Activated T-cell treated with anti-CD3 and anti-CD28 coated beads, Interleukin-2, amount 50 U/mL, for 24 hours (primary cell): ENCODE results near the gene JAZF1.

ENCODE experiments used
- DNase-seq: peaks from one replicate; pipeline ENCODE4 v3.0.0-alpha.2; 2020
- H3K27ac Mint-ChIP-seq: 2 replicates; pipeline ENCODE4 v1.8.0; 2020; ENCODE audit warnings: mild to moderate bottlenecking, mixed read lengths
- H3K27me3 Mint-ChIP-seq: 2 replicates; pipeline ENCODE4 v1.8.0; 2020; ENCODE audit warnings: mixed read lengths
- H3K36me3 Mint-ChIP-seq: 2 replicates; pipeline ENCODE4 v1.8.0; 2020; ENCODE audit warnings: low read depth, mixed read lengths
- H3K4me1 Mint-ChIP-seq: 2 replicates; pipeline ENCODE4 v1.8.0; 2020; ENCODE audit warnings: low read depth, mixed read lengths
- H3K4me3 Mint-ChIP-seq: 2 replicates; pipeline ENCODE4 v1.8.0; 2020; ENCODE audit warnings: mild to moderate bottlenecking, moderate library complexity, mixed read lengths
- H3K9me3 Mint-ChIP-seq: 2 replicates; pipeline ENCODE4 v1.8.0; 2020; ENCODE audit warnings: mixed read lengths

The JAZF1 gene

GRCh38 chr7:27963056-27963455 is 217.5 kb downstream of the JAZF1 start:
- H3K27ac Mint-ChIP-seq, result no peak overlapping the region
- H3K9me3 Mint-ChIP-seq, result no peaks in the 10 kb centered on the region
- no peak for DNase-seq
- H3K27me3 Mint-ChIP-seq, result no peaks in the 10 kb centered on the region
- H3K36me3 Mint-ChIP-seq, result no peaks in the 10 kb centered on the region
- peaks cover 6% of the 10 kb centered on the region for H3K4me1 Mint-ChIP-seq
- no peak overlapping the region for H3K4me3 Mint-ChIP-seq

- peaks cover 6% of the 10 kb centered on the region for H3K4me1 Mint-ChIP-seq
- H3K36me3 Mint-ChIP-seq, result no peaks in the 10 kb centered on the region
- DNase-seq, result no peak
- H3K4me3 Mint-ChIP-seq, result no peak overlapping the region
- no peaks in the 10 kb centered on the region for H3K9me3 Mint-ChIP-seq
- no peaks in the 10 kb centered on the region for H3K27me3 Mint-ChIP-seq
- H3K27ac Mint-ChIP-seq, result no peak overlapping the region
Observed at GRCh38 chr7:27962273-27962672, 218.3 kb downstream of the JAZF1 start.

- H3K4me3 Mint-ChIP-seq, result no peak overlapping the region
- no peaks in the 10 kb centered on the region for H3K36me3 Mint-ChIP-seq
- no peaks in the 10 kb centered on the region for H3K9me3 Mint-ChIP-seq
- H3K27me3 Mint-ChIP-seq, result no peaks in the 10 kb centered on the region
- no peak for DNase-seq
- no peak overlapping the region for H3K27ac Mint-ChIP-seq
- peaks cover 6% of the 10 kb centered on the region for H3K4me1 Mint-ChIP-seq
Observed at GRCh38 chr7:27961255-27961654, 219.3 kb downstream of the JAZF1 start.

- Mint-ChIP-seq H3K4me3 (no peak overlapping the region), H3K27me3 (no peaks in the 10 kb centered on the region)
Observed at GRCh38 chr7:27960415-27960814, 220.2 kb downstream of the JAZF1 start.

GRCh38 chr7:27958933-27959548 is 221.6 kb downstream of the JAZF1 start:
- Mint-ChIP-seq H3K4me1 (peaks cover 13% of the 10 kb centered on the region), H3K27me3 (no peaks in the 10 kb centered on the region), H3K4me3 (no peak overlapping the region), H3K9me3 (no peaks in the 10 kb centered on the region), H3K27ac (no peak overlapping the region), H3K36me3 (peaks cover 2% of the 10 kb centered on the region)
- no peak for DNase-seq

More at GRCh38 chr7:27960415-27960814, 220.2 kb downstream of the JAZF1 start:
- Mint-ChIP-seq H3K4me1 (peaks cover 6% of the 10 kb centered on the region), H3K27ac (no peak overlapping the region), H3K9me3 (no peaks in the 10 kb centered on the region), H3K36me3 (no peaks in the 10 kb centered on the region)
- DNase-seq, result no peak

- peaks cover 35% of the 10 kb centered on the region for H3K4me1 Mint-ChIP-seq
- H3K27ac Mint-ChIP-seq, result no peak overlapping the region
- no peaks in the 10 kb centered on the region for H3K27me3 Mint-ChIP-seq
Observed at GRCh38 chr7:27955596-27955995, 225.0 kb downstream of the JAZF1 start.

GRCh38 chr7:27955011-27955410 is 225.6 kb downstream of the JAZF1 start:
- Mint-ChIP-seq H3K4me3 (no peak overlapping the region), H3K36me3 (peaks cover 2% of the 10 kb centered on the region), H3K27ac (no peak overlapping the region), H3K9me3 (no peaks in the 10 kb centered on the region), H3K4me1 (peaks cover 35% of the 10 kb centered on the region), H3K27me3 (no peaks in the 10 kb centered on the region)
- no peak for DNase-seq

More at GRCh38 chr7:27955596-27955995, 225.0 kb downstream of the JAZF1 start:
- Mint-ChIP-seq H3K36me3 (peaks cover 2% of the 10 kb centered on the region), H3K4me3 (no peak overlapping the region), H3K9me3 (no peaks in the 10 kb centered on the region)
- no peak for DNase-seq

- DNase-seq, result no peak
- Mint-ChIP-seq H3K27ac (no peak overlapping the region), H3K4me3 (no peak overlapping the region), H3K27me3 (no peaks in the 10 kb centered on the region), H3K9me3 (no peaks in the 10 kb centered on the region), H3K4me1 (peaks cover 39% of the 10 kb centered on the region), H3K36me3 (peaks cover 2% of the 10 kb centered on the region)
Observed at GRCh38 chr7:27953777-27954176, 226.8 kb downstream of the JAZF1 start.

- no peak for DNase-seq
- Mint-ChIP-seq H3K36me3 (peaks cover 2% of the 10 kb centered on the region), H3K4me1 (peaks cover 39% of the 10 kb centered on the region), H3K27ac (no peak overlapping the region), H3K9me3 (no peaks in the 10 kb centered on the region), H3K4me3 (no peak overlapping the region), H3K27me3 (no peaks in the 10 kb centered on the region)
Observed at GRCh38 chr7:27953361-27953760, 227.2 kb downstream of the JAZF1 start.

GRCh38 chr7:27952456-27953285 is 227.9 kb downstream of the JAZF1 start:
- Mint-ChIP-seq H3K4me3 (no peak overlapping the region), H3K36me3 (peaks cover 2% of the 10 kb centered on the region), H3K4me1 (peaks cover 39% of the 10 kb centered on the region), H3K27ac (no peak overlapping the region), H3K27me3 (no peaks in the 10 kb centered on the region), H3K9me3 (no peaks in the 10 kb centered on the region)
- no peak for DNase-seq

- Mint-ChIP-seq H3K36me3 (peaks cover 2% of the 10 kb centered on the region), H3K4me3 (no peak overlapping the region), H3K27ac (no peak overlapping the region)
Observed at GRCh38 chr7:27950123-27950522, 230.5 kb downstream of the JAZF1 start.

GRCh38 chr7:27948861-27949260 is 231.7 kb downstream of the JAZF1 start:
- no peak overlapping the region for H3K27ac Mint-ChIP-seq
- no peak overlapping the region for H3K4me3 Mint-ChIP-seq
- H3K4me1 Mint-ChIP-seq, result peaks cover 31% of the 10 kb centered on the region
- no peaks in the 10 kb centered on the region for H3K36me3 Mint-ChIP-seq
- DNase-seq, result no peak
- no peaks in the 10 kb centered on the region for H3K9me3 Mint-ChIP-seq
- H3K27me3 Mint-ChIP-seq, result no peaks in the 10 kb centered on the region

More at GRCh38 chr7:27950123-27950522, 230.5 kb downstream of the JAZF1 start:
- H3K27me3 Mint-ChIP-seq, result no peaks in the 10 kb centered on the region
- no peak for DNase-seq
- peaks cover 39% of the 10 kb centered on the region for H3K4me1 Mint-ChIP-seq
- no peaks in the 10 kb centered on the region for H3K9me3 Mint-ChIP-seq

GRCh38 chr7:27947586-27948278 is 232.9 kb downstream of the JAZF1 start:
- Mint-ChIP-seq H3K36me3 (no peaks in the 10 kb centered on the region), H3K27me3 (no peaks in the 10 kb centered on the region), H3K27ac (no peak overlapping the region), H3K9me3 (no peaks in the 10 kb centered on the region), H3K4me3 (no peak overlapping the region), H3K4me1 (peaks cover 19% of the 10 kb centered on the region)
- DNase-seq, result no peak

- DNase-seq, result no peak
- Mint-ChIP-seq H3K9me3 (no peaks in the 10 kb centered on the region), H3K4me3 (no peak overlapping the region), H3K36me3 (peaks cover 1% of the 10 kb centered on the region), H3K27ac (no peak overlapping the region), H3K4me1 (peaks cover 5% of the 10 kb centered on the region), H3K27me3 (no peaks in the 10 kb centered on the region)
Observed at GRCh38 chr7:27946351-27946750, 234.2 kb downstream of the JAZF1 start.
